ENCODE measurements around the gene F5. TPM values are rescaled to one million over a fixed set of nuclear protein-coding genes. Genes with fewer than 3 reads are reported as not detected.

The F5 gene
- total and polyA plus RNA-seq, 2 of the 13 experiments (the other 11 are each of a cell fraction or from before 2014, with no cell fraction given) = 38.3 to 64.0 TPM

GRCh38 chr1:169586395-169587255, at the start of gene F5 (continued):
- TF ChIP-seq, protein P1, sequence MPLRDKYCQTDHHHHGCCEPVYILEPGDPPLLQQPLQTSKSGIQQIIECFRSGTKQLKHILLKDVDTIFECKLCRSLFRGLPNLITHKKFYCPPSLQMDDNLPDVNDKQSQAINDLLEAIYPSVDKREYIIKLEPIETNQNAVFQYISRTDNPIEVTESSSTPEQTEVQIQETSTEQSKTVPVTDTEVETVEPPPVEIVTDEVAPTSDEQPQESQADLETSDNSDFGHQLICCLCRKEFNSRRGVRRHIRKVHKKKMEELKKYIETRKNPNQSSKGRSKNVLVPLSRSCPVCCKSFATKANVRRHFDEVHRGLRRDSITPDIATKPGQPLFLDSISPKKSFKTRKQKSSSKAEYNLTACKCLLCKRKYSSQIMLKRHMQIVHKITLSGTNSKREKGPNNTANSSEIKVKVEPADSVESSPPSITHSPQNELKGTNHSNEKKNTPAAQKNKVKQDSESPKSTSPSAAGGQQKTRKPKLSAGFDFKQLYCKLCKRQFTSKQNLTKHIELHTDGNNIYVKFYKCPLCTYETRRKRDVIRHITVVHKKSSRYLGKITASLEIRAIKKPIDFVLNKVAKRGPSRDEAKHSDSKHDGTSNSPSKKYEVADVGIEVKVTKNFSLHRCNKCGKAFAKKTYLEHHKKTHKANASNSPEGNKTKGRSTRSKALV (CRISPR knock-in tag; IDR thresholded peaks at IDR 0.05) = peak; percentile 89
- TF ChIP-seq PHF5A (CRISPR knock-in tag; IDR thresholded peaks at IDR 0.05; ENCODE audit: low read depth, unreplicated experiment) = peak; percentile 25
- peak; percentile 62; the same call in 1 of the 2 replicates for TF ChIP-seq BRF2 (CRISPR knock-in tag; IDR thresholded peaks at IDR 0.05)
- peak; percentile 95 for TF ChIP-seq SALL1 (CRISPR knock-in tag; IDR thresholded peaks at IDR 0.05)
- TF ChIP-seq JUN (CRISPR knock-in tag; IDR thresholded peaks at IDR 0.05) = 0 out of 2 replicates have a peak, but pooled peaks have one; percentile 43
- TF ChIP-seq ZNF761 (CRISPR knock-in tag; conservative IDR thresholded peaks at IDR 0.05) = peak; percentile 52; the same call in 1 of the 2 replicates
- peak; percentile 54; the same call in 1 of the 2 replicates for TF ChIP-seq CSRNP1 (CRISPR knock-in tag; IDR thresholded peaks at IDR 0.05)
- peak; percentile 60 for TF ChIP-seq HNRNPLL (IDR thresholded peaks at IDR 0.05; ENCODE audit: low read depth, low read length, poor library complexity, severe bottlenecking)
- TF ChIP-seq KLF12 (CRISPR knock-in tag; IDR thresholded peaks at IDR 0.05; ENCODE audit: borderline replicate concordance) = peak; percentile 47; the same call in 1 of the 2 replicates
- no peak for TF ChIP-seq ZNF431 (CRISPR knock-in tag; IDR thresholded peaks at IDR 0.05; ENCODE audit: borderline replicate concordance, low read depth)
- peak; percentile 95 to 97; a peak in 3 of 4 replicates for TF ChIP-seq HMGXB4 (CRISPR knock-in tag; IDR thresholded peaks at IDR 0.05; ENCODE audit: borderline replicate concordance in 1 of 2, low read depth in 1 of 2)
- peak; percentile 30; the same call in 1 of the 2 replicates for TF ChIP-seq BCL3 (CRISPR knock-in tag; IDR thresholded peaks at IDR 0.05)
- TF ChIP-seq SRY (CRISPR knock-in tag; IDR thresholded peaks at IDR 0.05) = peak; percentile 95
- TF ChIP-seq GTF2F1 (IDR thresholded peaks at IDR 0.05; ENCODE audit: low read length) = peak; percentile 69; the same call in 1 of the 2 replicates
- TF ChIP-seq EEA1 (CRISPR knock-in tag; IDR thresholded peaks at IDR 0.05; ENCODE audit: borderline replicate concordance) = 0 out of 2 replicates have a peak, but pooled peaks have one; percentile 25
- peak; percentile 61 for TF ChIP-seq ELF3 (CRISPR knock-in tag; IDR thresholded peaks at IDR 0.05)
- peak; percentile 86; the same call in 1 of the 2 replicates for TF ChIP-seq ZBTB20 (CRISPR knock-in tag; IDR thresholded peaks at IDR 0.05; ENCODE audit: borderline replicate concordance, low read depth)
- peak; percentile 81; the same call in 1 of the 2 replicates for TF ChIP-seq ZNF329 (CRISPR knock-in tag; IDR thresholded peaks at IDR 0.05; ENCODE audit: low read depth)

All from HepG2 (cell line).